Activated CD4-positive, alpha-beta T cell treated with anti-CD3 and anti-CD28 coated beads for 36 hours (primary cell): ENCODE measurements around the gene MYOD1. TPM values are rescaled to one million over a fixed set of nuclear protein-coding genes. Genes with fewer than 3 reads are reported as not detected.
A peak's percentile ranks its signal among the peaks of the same experiment; 100 is the strongest.

ENCODE experiments used
- ATAC-seq: fragments of 200-7000 bp; cut with Tn5 transposase; one replicate; pipeline ENCODE4 v1.10.0; 2021; ENCODE audit warnings: mild to moderate bottlenecking, moderate library complexity
- CTCF ChIA-PET: fragments of 350-600 bp; sonication (Branson Sonifier 250); formaldehyde crosslinking; loops from one replicate; lab custom pipeline; 2021; ENCODE audit warnings: antibody characterized with exemption; lab: Charles Lee
- POLR2A ChIA-PET: fragments of 350-600 bp; sonication (Branson Sonifier 250); formaldehyde crosslinking; loops from one replicate; lab custom pipeline; 2021; ENCODE audit warnings: antibody characterized with exemption, inconsistent platforms; lab: Charles Lee
- DNase-seq: peaks from one replicate; pipeline ENCODE4 v3.0.0-alpha.2; 2020
- H3K27ac Mint-ChIP-seq: one replicate; pipeline ENCODE4 v1.8.0; 2021; ENCODE audit warnings: mixed read lengths
- H3K27me3 Mint-ChIP-seq: one replicate; pipeline ENCODE4 v1.8.0; 2021; ENCODE audit warnings: mixed read lengths
- H3K36me3 Mint-ChIP-seq: one replicate; pipeline ENCODE4 v1.8.0; 2021; ENCODE audit warnings: low read depth, mixed read lengths
- H3K4me1 Mint-ChIP-seq: one replicate; pipeline ENCODE4 v1.8.0; 2021; ENCODE audit warnings: mixed read lengths
- H3K4me3 Mint-ChIP-seq: one replicate; pipeline ENCODE4 v1.8.0; 2021; ENCODE audit warnings: mild to moderate bottlenecking, moderate library complexity, mixed read lengths
- H3K9me3 Mint-ChIP-seq: one replicate; pipeline ENCODE4 v1.8.0; 2021; ENCODE audit warnings: low read depth, mixed read lengths
- intact Hi-C, 2 experiments: fragments of 100-400 bp; cut with DNase I in 1 of 2; cut with micrococcal nuclease in 1 of 2; formaldehyde crosslinking; loops; one replicate each; pipeline versions ENCODE4 v1.14.2 to v1.15.1; 2022 to 2024; cut with DNase I, micrococcal nuclease
- total RNA-seq, 2 experiments: library from RNA; stranded (reverse); gene quantifications; one replicate each; pipeline ENCODE4 v1.2.3, GENCODE V29; 2021

The MYOD1 gene
- total RNA-seq, 2 experiments from 2014 or later, result not detected

DNA sequence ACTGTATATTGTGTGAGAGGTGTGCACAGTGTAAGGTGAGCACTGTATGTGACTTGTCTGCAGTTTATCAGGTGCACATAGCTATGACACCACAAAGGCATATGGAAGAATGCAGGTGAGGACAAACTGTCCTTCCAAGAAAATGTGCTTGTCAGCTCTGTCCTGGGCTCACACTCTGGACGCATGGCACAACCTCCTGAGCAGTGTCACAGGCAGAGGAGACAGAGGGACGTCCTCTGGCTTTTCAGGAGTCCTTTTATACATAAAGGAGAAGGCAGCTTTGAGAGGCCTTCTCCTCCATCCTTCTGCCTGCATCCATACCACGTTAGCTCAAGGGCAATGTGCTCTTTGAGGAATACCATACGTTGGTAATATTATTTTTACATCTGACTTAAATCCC is 7.5 kb upstream of the MYOD1 start:
- Mint-ChIP-seq H3K27ac (no peak overlapping the region), H3K4me3 (no peak overlapping the region), H3K9me3 (no peaks in the 10 kb centered on the region), H3K36me3 (no peaks in the 10 kb centered on the region), H3K4me1 (no peaks in the 10 kb centered on the region), H3K27me3 (peaks cover 7% of the 10 kb centered on the region)
- ChIA-PET CTCF (no interaction called here), POLR2A (no interaction called here)
- intact Hi-C loops, result no loop called here
- ATAC-seq (no peak), DNase-seq (no peak)

- Mint-ChIP-seq H3K9me3 (no peaks in the 10 kb centered on the region), H3K27ac (no peak overlapping the region), H3K27me3 (peaks cover 13% of the 10 kb centered on the region), H3K4me3 (no peak overlapping the region), H3K36me3 (no peaks in the 10 kb centered on the region), H3K4me1 (no peaks in the 10 kb centered on the region)
- ATAC-seq (no peak), DNase-seq (no peak)
- CTCF ChIA-PET, result no interaction called here
- POLR2A ChIA-PET, result no interaction called here
- intact Hi-C loops, result no loop called here
These were observed 5.5 kb upstream of the MYOD1 start for GRCh38 chr11:17713851-17714250.

DNA sequence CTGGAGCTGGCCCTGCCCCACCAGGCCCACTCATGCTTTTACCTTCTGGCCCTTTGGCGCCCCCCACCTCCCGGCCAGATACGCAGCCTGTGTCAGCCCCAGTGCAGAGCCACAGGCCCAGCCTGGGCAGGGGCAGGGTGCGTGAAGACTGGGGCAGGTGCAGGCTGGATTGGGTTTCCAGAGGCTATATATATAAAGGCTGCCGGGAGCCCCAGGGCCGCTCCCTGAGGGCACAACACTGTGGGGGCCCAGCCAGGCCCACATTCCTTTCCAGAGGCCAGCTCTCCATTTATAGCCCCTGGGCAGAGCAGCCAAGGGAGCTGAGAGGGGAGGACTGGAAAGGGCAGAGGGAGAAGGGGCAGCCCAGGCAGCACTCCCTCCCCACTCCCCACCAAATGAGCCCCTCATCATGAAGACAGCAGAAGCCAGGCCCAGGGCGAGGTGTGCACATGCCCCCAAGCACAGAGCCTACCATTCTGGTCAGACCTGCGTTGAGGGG is 5.0 kb upstream of the MYOD1 start:
- H3K9me3 Mint-ChIP-seq, result no peaks in the 10 kb centered on the region
- POLR2A ChIA-PET, result no interaction called here
- no peaks in the 10 kb centered on the region for H3K4me1 Mint-ChIP-seq
- ATAC-seq (no peak), DNase-seq (no peak)
- H3K27me3 Mint-ChIP-seq, result peaks cover 14% of the 10 kb centered on the region
- H3K4me3 Mint-ChIP-seq, result no peak overlapping the region
- H3K36me3 Mint-ChIP-seq, result no peaks in the 10 kb centered on the region
- intact Hi-C loops, result no loop called here
- H3K27ac Mint-ChIP-seq, result no peak overlapping the region
- CTCF ChIA-PET, result no interaction called here

DNA sequence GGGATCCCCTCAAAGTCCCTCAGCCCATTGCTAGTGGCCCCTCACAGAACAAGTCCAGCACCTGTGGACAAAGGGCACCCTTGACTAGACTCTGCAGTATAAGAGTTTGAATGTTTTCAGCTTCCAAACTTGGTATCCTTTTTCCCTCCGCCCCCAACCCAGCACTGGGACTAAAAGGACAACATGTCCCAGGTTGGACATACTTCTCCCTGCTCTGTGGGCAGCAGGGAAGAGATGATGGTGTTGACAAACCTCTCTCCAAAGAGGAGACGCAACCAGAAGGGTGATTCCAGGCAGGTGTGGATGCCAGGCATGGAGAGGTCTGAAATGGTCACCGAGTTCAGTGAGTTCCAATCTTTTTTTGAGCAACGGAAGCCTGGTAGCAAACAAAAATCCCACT is 4.5 kb upstream of the MYOD1 start:
- H3K9me3 Mint-ChIP-seq, result no peaks in the 10 kb centered on the region
- no peak for DNase-seq
- H3K27me3 Mint-ChIP-seq, result peaks cover 16% of the 10 kb centered on the region
- H3K36me3 Mint-ChIP-seq, result no peaks in the 10 kb centered on the region
- POLR2A ChIA-PET, result no interaction called here
- CTCF ChIA-PET, result interaction anchor here (0.8 kb wide), 1 partner anchor 16 kb away, joined by 3 read pairs; no protein-coding TSS in a partner anchor
- no peak for ATAC-seq
- H3K27ac Mint-ChIP-seq, result no peak overlapping the region
- intact Hi-C loops, result no loop called here
- no peak overlapping the region for H3K4me3 Mint-ChIP-seq
- no peaks in the 10 kb centered on the region for H3K4me1 Mint-ChIP-seq

DNA sequence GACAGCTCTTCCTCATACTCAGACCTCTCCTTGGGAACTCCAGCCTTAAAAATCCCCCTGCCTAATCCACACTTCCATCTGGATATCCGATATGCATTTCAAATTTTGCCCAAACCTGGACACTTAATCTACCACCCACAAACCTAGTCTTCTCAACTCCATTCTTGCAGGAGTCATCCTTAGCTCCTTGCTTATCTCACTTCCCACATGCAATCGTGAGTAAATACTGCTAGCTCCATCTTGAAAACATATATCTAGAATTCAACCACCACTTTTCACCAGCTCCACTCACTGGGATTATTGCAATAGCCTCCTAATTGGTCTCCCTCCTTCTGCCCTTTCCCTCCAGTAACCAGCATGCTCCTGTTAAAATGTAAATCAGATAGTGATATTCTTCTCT is 2.6 kb upstream of the MYOD1 start:
- Mint-ChIP-seq H3K36me3 (no peaks in the 10 kb centered on the region), H3K4me1 (no peaks in the 10 kb centered on the region), H3K4me3 (no peak overlapping the region), H3K27me3 (peaks cover 20% of the 10 kb centered on the region), H3K27ac (no peak overlapping the region), H3K9me3 (no peaks in the 10 kb centered on the region)
- no peak for DNase-seq
- ATAC-seq, result no peak
- CTCF ChIA-PET, result interaction anchor here (1.4 kb wide), 1 partner anchor 14 kb away, joined by 3 read pairs; no protein-coding TSS in a partner anchor
- intact Hi-C loops, result no loop called here
- POLR2A ChIA-PET, result no interaction called here

GRCh38 chr11:17718015-17718414 is 1.4 kb upstream of the MYOD1 start:
- CTCF ChIA-PET, result interaction anchor here (0.7 to 0.8 kb wide), 2 partner anchors 7 to 1659 kb away, joined by 3 to 4 read pairs; no protein-coding TSS in a partner anchor
- H3K4me3 Mint-ChIP-seq, result no peak overlapping the region

GRCh38 chr11:17718510-17718962 is 835 bp upstream of the MYOD1 start:
- H3K4me1 Mint-ChIP-seq, result no peaks in the 10 kb centered on the region
- H3K27me3 Mint-ChIP-seq, result peaks cover 29% of the 10 kb centered on the region
- intact Hi-C loops, result no loop called here
- no peaks in the 10 kb centered on the region for H3K36me3 Mint-ChIP-seq
- ChIA-PET CTCF (interaction anchor here (0.6 to 0.8 kb wide), 2 partner anchors 11 to 129 kb away, joined by 3 read pairs; no protein-coding TSS in a partner anchor), POLR2A (no interaction called here)
- no peak for DNase-seq
- no peak for ATAC-seq
- no peak overlapping the region for H3K27ac Mint-ChIP-seq
- H3K4me3 Mint-ChIP-seq, result no peak overlapping the region
- H3K9me3 Mint-ChIP-seq, result no peaks in the 10 kb centered on the region

More at GRCh38 chr11:17718015-17718414, 1.4 kb upstream of the MYOD1 start:
- ATAC-seq (no peak), DNase-seq (no peak)
- Mint-ChIP-seq H3K36me3 (no peaks in the 10 kb centered on the region), H3K4me1 (no peaks in the 10 kb centered on the region), H3K9me3 (no peaks in the 10 kb centered on the region), H3K27ac (no peak overlapping the region), H3K27me3 (peaks cover 28% of the 10 kb centered on the region)
- POLR2A ChIA-PET, result no interaction called here
- intact Hi-C loops, result no loop called here

DNA sequence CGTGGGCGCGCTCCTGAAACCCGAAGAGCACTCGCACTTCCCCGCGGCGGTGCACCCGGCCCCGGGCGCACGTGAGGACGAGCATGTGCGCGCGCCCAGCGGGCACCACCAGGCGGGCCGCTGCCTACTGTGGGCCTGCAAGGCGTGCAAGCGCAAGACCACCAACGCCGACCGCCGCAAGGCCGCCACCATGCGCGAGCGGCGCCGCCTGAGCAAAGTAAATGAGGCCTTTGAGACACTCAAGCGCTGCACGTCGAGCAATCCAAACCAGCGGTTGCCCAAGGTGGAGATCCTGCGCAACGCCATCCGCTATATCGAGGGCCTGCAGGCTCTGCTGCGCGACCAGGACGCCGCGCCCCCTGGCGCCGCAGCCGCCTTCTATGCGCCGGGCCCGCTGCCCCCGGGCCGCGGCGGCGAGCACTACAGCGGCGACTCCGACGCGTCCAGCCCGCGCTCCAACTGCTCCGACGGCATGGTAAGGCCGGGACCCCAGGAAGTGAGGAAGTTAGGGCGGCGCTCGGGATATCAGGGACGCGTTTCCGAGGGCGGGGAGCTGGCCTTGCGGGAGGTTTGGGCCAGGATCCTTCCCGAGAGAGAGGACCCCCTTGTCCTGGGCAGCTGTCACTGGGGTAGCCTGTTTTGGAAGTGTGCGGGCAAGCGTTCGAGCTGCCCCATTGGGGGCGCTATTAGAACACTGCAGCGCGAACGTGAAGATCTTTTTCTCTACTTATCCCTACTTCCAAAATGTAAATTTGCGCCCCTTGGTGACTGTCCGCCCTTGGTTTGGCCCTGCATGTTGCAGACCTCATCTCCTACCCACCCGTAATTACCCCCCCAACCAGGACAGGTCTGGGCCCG is 796 bp downstream of the MYOD1 start:
- no peaks in the 10 kb centered on the region for H3K9me3 Mint-ChIP-seq
- intact Hi-C loops, result no loop called here
- no peaks in the 10 kb centered on the region for H3K4me1 Mint-ChIP-seq
- H3K27ac Mint-ChIP-seq, result no peak overlapping the region
- POLR2A ChIA-PET, result no interaction called here
- peak; percentile 44 for ATAC-seq
- CTCF ChIA-PET, result interaction anchor here (1.0 to 1.1 kb wide), 4 partner anchors 9 to 121 kb away, joined by 3 to 4 read pairs (median 4); partner anchors contain the start of gene KCNC1
- no peak overlapping the region for H3K4me3 Mint-ChIP-seq
- DNase-seq, result peak; percentile 21
- H3K36me3 Mint-ChIP-seq, result no peaks in the 10 kb centered on the region
- peaks cover 37% of the 10 kb centered on the region for H3K27me3 Mint-ChIP-seq

- no peak overlapping the region for H3K27ac Mint-ChIP-seq
These were observed 1.4 kb downstream of the MYOD1 start for GRCh38 chr11:17720796-17721171.

GRCh38 chr11:17721242-17721999 is 2.0 kb downstream of the MYOD1 start:
- Mint-ChIP-seq H3K4me1 (no peaks in the 10 kb centered on the region), H3K36me3 (no peaks in the 10 kb centered on the region), H3K9me3 (no peaks in the 10 kb centered on the region), H3K27me3 (peaks cover 38% of the 10 kb centered on the region), H3K27ac (no peak overlapping the region), H3K4me3 (no peak overlapping the region)
- DNase-seq (no peak), ATAC-seq (no peak)
- intact Hi-C loops, result no loop called here
- ChIA-PET CTCF (interaction anchor here (1.1 kb wide), 2 partner anchors 120 to 123 kb away, joined by 3 to 4 read pairs; no protein-coding TSS in a partner anchor), POLR2A (interaction anchor here (0.6 kb wide), 1 partner anchor 260 kb away, joined by 3 read pairs; no protein-coding TSS in a partner anchor)

More at GRCh38 chr11:17720796-17721171, 1.4 kb downstream of the MYOD1 start:
- CTCF ChIA-PET, result interaction anchor here (1.0 to 1.1 kb wide), 3 partner anchors 14 to 122 kb away, joined by 3 to 4 read pairs (median 4); partner anchors contain the start of gene KCNC1
- H3K36me3 Mint-ChIP-seq, result no peaks in the 10 kb centered on the region
- POLR2A ChIA-PET, result no interaction called here
- no peaks in the 10 kb centered on the region for H3K9me3 Mint-ChIP-seq
- intact Hi-C loops, result no loop called here
- no peak for DNase-seq
- H3K27me3 Mint-ChIP-seq, result peaks cover 37% of the 10 kb centered on the region
- H3K4me3 Mint-ChIP-seq, result no peak overlapping the region
- no peaks in the 10 kb centered on the region for H3K4me1 Mint-ChIP-seq
- no peak for ATAC-seq

DNA sequence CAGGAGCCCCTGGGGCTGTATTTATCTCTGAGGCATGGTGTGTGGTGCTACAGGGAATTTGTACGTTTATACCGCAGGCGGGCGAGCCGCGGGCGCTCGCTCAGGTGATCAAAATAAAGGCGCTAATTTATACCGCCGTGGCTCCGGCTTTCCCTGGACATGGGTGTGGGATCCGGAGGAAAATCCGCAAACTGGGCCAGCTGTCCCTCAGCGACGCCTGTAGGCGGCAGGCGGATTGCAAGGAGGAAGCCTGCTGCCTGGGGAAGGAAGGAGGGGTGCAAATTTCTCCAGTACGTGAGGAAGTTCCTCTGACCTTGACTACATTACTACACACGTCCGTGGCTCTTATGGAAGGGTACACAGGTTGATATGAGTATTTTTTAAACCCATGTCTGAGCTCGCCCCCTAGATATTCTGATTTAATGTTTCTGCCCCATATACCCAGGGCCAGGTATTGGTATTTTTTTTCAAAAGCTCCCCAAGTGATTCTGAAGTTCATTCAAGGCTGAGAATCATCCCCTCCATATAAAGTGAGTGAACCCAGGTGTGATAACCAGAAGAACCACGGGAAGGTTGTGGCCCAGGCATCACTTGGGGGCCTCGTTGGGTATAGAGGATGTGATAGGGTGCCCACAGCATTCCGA is 2.8 kb downstream of the MYOD1 start:
- POLR2A ChIA-PET, result interaction anchor here (0.6 kb wide), 1 partner anchor 259 kb away, joined by 3 read pairs; no protein-coding TSS in a partner anchor
- CTCF ChIA-PET, result no interaction called here
- H3K4me1 Mint-ChIP-seq, result no peaks in the 10 kb centered on the region
- no peak for ATAC-seq
- intact Hi-C loops, result no loop called here
- H3K36me3 Mint-ChIP-seq, result no peaks in the 10 kb centered on the region
- DNase-seq, result no peak
- no peak overlapping the region for H3K27ac Mint-ChIP-seq
- no peak overlapping the region for H3K4me3 Mint-ChIP-seq
- peaks cover 40% of the 10 kb centered on the region for H3K27me3 Mint-ChIP-seq
- H3K9me3 Mint-ChIP-seq, result no peaks in the 10 kb centered on the region
